H9 (cell line): ENCODE measurements around the gene EGLN3. TPM values are rescaled to one million over a fixed set of nuclear protein-coding genes. Genes with fewer than 3 reads are reported as not detected.

Experiments used
- DNase-seq: peaks from one replicate; pipeline ENCODE4 v3.0.0-alpha.2; 2017
- H2AFZ ChIP-seq: one replicate; pipeline ENCODE4 v1.6.1; 2013; ENCODE audit warnings: mild to moderate bottlenecking, low read length, control low read depth, moderate library complexity
- H2AK5ac ChIP-seq: 2 replicates; pipeline ENCODE4 v1.6.1; 2013; ENCODE audit warnings: low read length, control low read depth, mixed read lengths; ENCODE audit not compliant: insufficient read length
- H2BK120ac ChIP-seq: one replicate; pipeline ENCODE4 v1.6.1; 2013; ENCODE audit warnings: low read depth, mild to moderate bottlenecking, low read length, control low read depth, inconsistent platforms; ENCODE audit not compliant: poor library complexity, severe bottlenecking
- H2BK12ac ChIP-seq: 2 replicates; pipeline ENCODE4 v1.6.1; 2013; ENCODE audit warnings: low read length, control low read depth, mixed read lengths, low read depth; ENCODE audit not compliant: insufficient read length
- H2BK15ac ChIP-seq: 2 replicates; pipeline ENCODE4 v1.6.1; 2013; ENCODE audit warnings: low read depth, low read length, control low read depth
- H2BK20ac ChIP-seq: one replicate; pipeline ENCODE4 v1.6.1; 2013; ENCODE audit warnings: low read depth, mild to moderate bottlenecking, low read length, control low read depth, inconsistent platforms; ENCODE audit not compliant: poor library complexity, severe bottlenecking
- H2BK5ac ChIP-seq: 2 replicates; pipeline ENCODE4 v1.6.1; 2013; ENCODE audit warnings: low read length, control low read depth, mixed read lengths; ENCODE audit not compliant: insufficient read length
- H3K14ac ChIP-seq: 2 replicates; pipeline ENCODE4 v1.6.1; 2013; ENCODE audit warnings: low read length, control low read depth; ENCODE audit not compliant: insufficient read depth
- H3K18ac ChIP-seq: 2 replicates; pipeline ENCODE4 v1.6.1; 2013; ENCODE audit warnings: low read depth, mild to moderate bottlenecking, mixed read lengths, low read length, control low read depth; ENCODE audit not compliant: insufficient read length
- H3K23ac ChIP-seq: 2 replicates; pipeline ENCODE4 v1.6.1; 2013; ENCODE audit warnings: low read length, control low read depth, mixed read lengths, low read depth; ENCODE audit not compliant: insufficient read length
- H3K23me2 ChIP-seq: 2 replicates; pipeline ENCODE4 v1.6.1; 2013; ENCODE audit warnings: low read depth, mild to moderate bottlenecking, mixed read lengths, low read length, control low read depth; ENCODE audit not compliant: insufficient read length, poor library complexity, severe bottlenecking
- H3K27ac ChIP-seq: 2 replicates; pipeline ENCODE4 v1.5.1; 2013; ENCODE audit warnings: low read length, control low read depth, mixed read lengths, low read depth; ENCODE audit not compliant: insufficient read length
- H3K27me3 ChIP-seq: 2 replicates; pipeline ENCODE4 v1.6.1; 2013; ENCODE audit warnings: low read length, control low read depth, inconsistent platforms; ENCODE audit not compliant: insufficient read depth
- H3K4ac ChIP-seq: 2 replicates; pipeline ENCODE4 v1.6.1; 2013; ENCODE audit warnings: low read depth, mild to moderate bottlenecking, control low read depth, inconsistent platforms, low read length, moderate library complexity
- H3K4me1 ChIP-seq: 2 replicates; pipeline ENCODE4 v1.6.1; 2013; ENCODE audit warnings: low read length, control low read depth, inconsistent platforms; ENCODE audit not compliant: insufficient read depth
- H3K4me2 ChIP-seq: 2 replicates; pipeline ENCODE4 v1.6.1; 2013; ENCODE audit warnings: low read length, control low read depth, mixed read lengths; ENCODE audit not compliant: insufficient read length, insufficient read depth
- H3K56ac ChIP-seq: 2 replicates; pipeline ENCODE4 v1.6.1; 2013; ENCODE audit warnings: low read depth, mild to moderate bottlenecking, mixed read lengths, low read length, control low read depth; ENCODE audit not compliant: insufficient read length
- H3K79me1 ChIP-seq: 2 replicates; pipeline ENCODE4 v1.6.1; 2013; ENCODE audit warnings: low read depth, mild to moderate bottlenecking, moderate library complexity, low read length, control low read depth, inconsistent platforms; ENCODE audit not compliant: insufficient read depth, poor library complexity, severe bottlenecking
- H3K79me2 ChIP-seq: 2 replicates; pipeline ENCODE4 v1.6.1; 2013; ENCODE audit warnings: low read length, control low read depth, inconsistent platforms; ENCODE audit not compliant: insufficient read depth
- H3K9ac ChIP-seq: 2 replicates; pipeline ENCODE4 v1.6.1; 2013; ENCODE audit warnings: low read length, control low read depth, mixed read lengths; ENCODE audit not compliant: insufficient read length; ENCODE audit errors: extremely low read depth
- H3K9me3 ChIP-seq: one replicate; pipeline ENCODE4 v1.6.1; 2013; ENCODE audit warnings: low read depth, low read length, inconsistent platforms; ENCODE audit not compliant: control insufficient read depth
- H3T11ph ChIP-seq: one replicate; pipeline ENCODE4 v1.6.1; 2013; ENCODE audit warnings: mild to moderate bottlenecking, low read length, control low read depth, inconsistent platforms
- H4K20me1 ChIP-seq: one replicate; pipeline ENCODE4 v1.6.1; 2013; ENCODE audit not compliant: control insufficient read depth, insufficient read length, insufficient read depth
- H4K5ac ChIP-seq: 2 replicates; pipeline ENCODE4 v1.6.1; 2013; ENCODE audit warnings: low read depth, mild to moderate bottlenecking, mixed read lengths, low read length, control low read depth; ENCODE audit not compliant: insufficient read length
- H4K8ac ChIP-seq: replicated peaks from 2 replicates; pipeline ENCODE4 v1.6.1; 2013; ENCODE audit warnings: low read length, control low read depth, mixed read lengths, low read depth; ENCODE audit not compliant: insufficient read length
- H4K91ac ChIP-seq: 2 replicates; pipeline ENCODE4 v1.6.1; 2013; ENCODE audit warnings: low read depth, mild to moderate bottlenecking, moderate library complexity, mixed read lengths, low read length, control low read depth; ENCODE audit not compliant: insufficient read length
- H3K27ac Mint-ChIP-seq, 3 experiments: 2 replicates in 2 of 3; 3 replicates in 1 of 3; pipeline ENCODE4 v1.8.0; 2020 to 2021; ENCODE audit warnings: mixed read lengths in 3 of 3, mild to moderate bottlenecking in 1 of 3, moderate library complexity in 1 of 3
- H3K27me3 Mint-ChIP-seq: 2 replicates; pipeline ENCODE4 v1.8.0; 2021; ENCODE audit warnings: low read depth, mild to moderate bottlenecking, moderate library complexity, mixed read lengths
- H3K36me3 Mint-ChIP-seq, 3 experiments: 2 replicates in 2 of 3; 3 replicates in 1 of 3; pipeline ENCODE4 v1.8.0; 2020 to 2021; ENCODE audit warnings: low read depth in 3 of 3, mixed read lengths in 3 of 3; ENCODE audit not compliant: insufficient read depth in 1 of 3
- H3K4me1 Mint-ChIP-seq, 2 experiments: 2 replicates each; pipeline ENCODE4 v1.8.0; 2020; ENCODE audit warnings: mixed read lengths in 2 of 2
- H3K4me3 Mint-ChIP-seq, 2 experiments: 2 replicates in 1 of 2; 3 replicates in 1 of 2; pipeline ENCODE4 v1.8.0; 2020 to 2021; ENCODE audit warnings: mild to moderate bottlenecking in 2 of 2, mixed read lengths in 2 of 2, moderate library complexity in 1 of 2
- H3K9me3 Mint-ChIP-seq, 2 experiments: 2 replicates in 1 of 2; 3 replicates in 1 of 2; pipeline ENCODE4 v1.8.0; 2020; ENCODE audit warnings: mild to moderate bottlenecking in 2 of 2, mixed read lengths in 2 of 2, moderate library complexity in 1 of 2
- CTCF ChIP-seq: fragments of 200-600 bp; sonication (generic); conservative IDR thresholded peaks from 3 replicates; pipeline ENCODE4 v1.8.0; 2021; ENCODE audit warnings: antibody characterized with exemption, mild to moderate bottlenecking
- WGBS: extraction: QIAGEN DNeasy Blood & Tissue Kit; methylation state at CpG from one replicate; pipeline ENCODE4 v1.1.7; 2013; ENCODE audit warnings: missing lambda C conversion rate, low lambda C conversion rate, mixed read lengths; ENCODE audit not compliant: insufficient read length; ENCODE audit errors: extremely low coverage; 5-methylcytosine and 5-hydroxymethylcytosine counted together
- total RNA-seq: library from RNA; stranded (reverse); gene quantifications from 2 replicates; pipeline ENCODE4 v1.2.1, GENCODE V29; 2021

EGLN3 gene
- total RNA-seq, 1 experiment from 2014 or later = 19.8 TPM

- no CpG with 5 or more reads among the region's 6 CpGs for WGBS
- H2BK120ac ChIP-seq = no peak overlapping the region
- H4K20me1 ChIP-seq = no peaks in the 10 kb centered on the region
- Mint-ChIP-seq H3K9me3 (peaks cover 0 to 4% of the 10 kb centered on the region in 2 experiments; a peak in 2 of 5 replicates), H3K4me3 (no peak overlapping the region), H3K4me1 (peaks cover 4 to 6% of the 10 kb centered on the region in 2 experiments; a peak in 3 of 4 replicates), H3K27ac (no peak overlapping the region), H3K27me3 (no peaks in the 10 kb centered on the region), H3K36me3 (peaks cover 0 to 12% (median 3%) of the 10 kb centered on the region in 3 experiments; a peak in 2 of 7 replicates)
- H3K14ac ChIP-seq = no peak overlapping the region
- no peak overlapping the region for H2AK5ac ChIP-seq
- H3K9ac ChIP-seq = no peak overlapping the region
- peaks cover 2% of the 10 kb centered on the region; the same call in 1 of the 2 replicates for H3K4me1 ChIP-seq
- H2AFZ ChIP-seq = no peak overlapping the region
- no peak overlapping the region for H4K91ac ChIP-seq
- TF ChIP-seq CTCF = no peak
- no peak overlapping the region for H2BK5ac ChIP-seq
- no peak overlapping the region for H2BK12ac ChIP-seq
- H3K27ac ChIP-seq = no peak overlapping the region
- H4K5ac ChIP-seq = no peak overlapping the region
- H3K18ac ChIP-seq = no peak overlapping the region
- H2BK15ac ChIP-seq = no peak overlapping the region
- H3K4ac ChIP-seq = no peak overlapping the region
- no peak for DNase-seq
- no peaks in the 10 kb centered on the region for H3K27me3 ChIP-seq
- H3T11ph ChIP-seq = no peak overlapping the region
- no peaks in the 10 kb centered on the region for H3K23me2 ChIP-seq
- H3K23ac ChIP-seq = no peak overlapping the region
- no peak overlapping the region for H2BK20ac ChIP-seq
- H3K56ac ChIP-seq = no peak overlapping the region
- H3K79me2 ChIP-seq = no peaks in the 10 kb centered on the region
- H3K79me1 ChIP-seq = no peaks in the 10 kb centered on the region
- no peak overlapping the region for H4K8ac ChIP-seq
- H3K9me3 ChIP-seq = no peaks in the 10 kb centered on the region
- H3K4me2 ChIP-seq = no peak overlapping the region
Observed at GRCh38 chr14:33911046-33911445, 39.8 kb downstream of the EGLN3 start.
